Stimulated activated CD8-positive, alpha-beta memory T cell treated with anti-CD3 and anti-CD28 coated beads, Interleukin-7, amount 100 ng/mL, for 48 hours (primary cell): ENCODE data around the gene CDC42.
A peak's percentile ranks its signal among the peaks of the same experiment; 100 is the strongest.
"Not testable (repeated sequence)": the region's sequence is repeated elsewhere in the genome, so short reads cannot be mapped to it uniquely, and the experiment has no call there.

ENCODE experiments used
- DNase-seq, 2 donors: peaks; one replicate each; pipeline ENCODE4 v3.0.0-alpha.2; 2020; ENCODE audit warnings: low read depth in 1 of 2; ENCODE audit errors: extremely low read depth in 1 of 2

Gene CDC42

DNA sequence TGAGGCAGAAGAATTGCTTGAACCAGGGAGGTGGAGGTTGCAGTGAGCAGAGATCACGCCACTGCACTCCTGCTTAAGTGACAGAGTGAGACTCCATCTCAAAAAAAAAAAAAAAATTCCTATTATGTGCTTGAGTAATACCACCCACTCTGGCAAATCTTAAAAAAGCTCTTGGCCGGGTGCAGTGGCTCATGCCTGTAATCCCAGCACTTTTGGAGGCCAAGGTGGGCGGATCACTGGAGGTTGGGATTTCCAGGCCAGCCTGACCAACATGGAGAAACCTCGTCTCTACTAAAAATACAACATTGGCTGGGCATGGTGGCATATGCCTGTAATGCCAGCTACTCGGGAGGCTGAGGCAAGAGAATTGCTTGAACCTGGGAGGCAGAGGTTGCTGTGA lies 17.7 kb upstream of the CDC42 start:
- DNase-seq: not testable (repeated sequence)

DNA sequence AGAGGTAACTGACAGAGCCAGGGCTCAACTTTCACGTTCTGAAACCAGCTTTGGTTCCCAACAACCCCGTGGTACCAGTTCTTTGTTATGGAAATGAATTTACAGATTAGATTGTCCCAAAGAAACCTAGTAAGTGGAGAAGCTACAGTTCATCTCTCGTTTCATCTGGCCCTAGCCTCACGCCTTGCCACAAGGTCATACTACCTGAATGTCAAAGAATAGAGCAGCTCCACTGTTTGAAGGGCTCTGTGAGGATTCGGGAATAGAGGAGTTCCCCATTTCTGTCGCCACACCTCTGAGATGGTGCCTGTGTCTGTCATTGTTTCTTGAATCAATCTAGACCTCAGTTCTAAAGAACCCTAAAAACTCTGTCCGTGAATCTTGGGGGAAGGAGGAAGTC lies 15.0 kb upstream of the CDC42 start:
- DNase-seq: no peak

DNA sequence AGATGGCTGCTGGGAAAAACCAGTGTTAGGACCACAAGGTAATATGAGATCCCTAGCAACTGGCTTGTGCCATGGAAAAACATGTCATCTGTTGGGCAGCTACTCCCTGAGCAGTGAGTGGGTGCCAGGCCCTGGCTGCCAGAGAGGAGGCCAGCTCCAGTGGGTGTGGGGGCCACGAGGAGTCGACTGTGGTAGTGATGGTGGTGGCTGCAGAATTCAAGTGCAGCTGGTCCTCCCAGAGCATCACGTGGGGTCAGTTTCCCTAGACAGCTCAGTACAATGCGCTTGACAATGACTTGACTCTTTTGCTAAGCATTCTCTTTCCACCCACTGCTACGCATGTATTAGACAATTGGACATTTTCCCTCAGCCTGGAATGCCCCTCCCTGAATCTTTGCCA lies 14.5 kb upstream of the CDC42 start:
- no peak for DNase-seq

DNA sequence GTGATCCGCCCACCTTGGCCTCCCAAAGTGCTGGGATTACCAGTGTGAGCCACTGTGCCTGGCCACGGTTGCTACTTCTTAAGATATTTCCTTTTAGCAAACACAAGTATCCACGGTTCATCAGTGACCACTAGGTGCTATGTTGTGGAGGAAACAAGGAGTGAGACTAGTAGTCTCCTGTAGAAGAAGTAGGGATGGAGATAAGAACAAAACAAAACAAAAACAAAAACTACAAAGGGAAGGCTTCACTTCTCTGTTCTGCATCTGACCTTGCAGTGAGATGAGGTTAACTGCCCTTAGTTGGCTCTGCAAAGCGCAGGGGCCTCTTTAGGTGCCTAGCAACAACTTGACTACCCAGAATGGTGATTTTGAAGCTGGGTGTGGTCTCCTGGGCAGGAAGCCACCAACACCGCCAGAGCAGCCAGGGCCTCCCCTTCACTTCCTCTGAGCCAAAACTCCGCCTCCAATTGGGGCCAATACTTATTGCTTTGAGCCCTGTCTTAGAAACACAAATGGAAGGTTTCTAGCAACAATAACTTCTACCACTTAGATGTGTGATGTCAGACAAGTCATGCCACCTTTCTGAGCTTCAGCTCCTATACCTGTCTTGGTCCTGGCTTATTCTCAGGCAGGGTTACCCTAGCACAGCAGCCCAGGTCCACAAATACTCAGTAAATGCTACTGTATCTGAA lies 12.8 kb upstream of the CDC42 start:
- DNase-seq: peak; percentile 67 to 86

DNA sequence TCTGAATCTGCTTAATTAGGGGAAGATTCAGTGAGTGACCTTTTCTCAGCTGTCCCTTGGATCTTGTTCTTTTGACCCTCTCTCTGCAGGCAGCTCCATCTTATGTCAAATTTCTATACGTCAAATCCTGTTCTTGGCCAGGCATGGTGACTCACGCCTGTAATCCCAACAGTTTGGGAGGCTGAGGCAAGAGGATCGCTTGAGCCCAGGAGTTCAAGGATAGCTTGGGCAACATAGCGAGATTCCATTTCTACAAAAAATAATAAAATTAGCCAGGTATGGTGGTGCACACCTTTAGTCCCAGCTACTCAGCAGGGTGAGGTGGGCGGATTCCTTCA lies 12.3 kb upstream of the CDC42 start:
- no peak for DNase-seq

DNA sequence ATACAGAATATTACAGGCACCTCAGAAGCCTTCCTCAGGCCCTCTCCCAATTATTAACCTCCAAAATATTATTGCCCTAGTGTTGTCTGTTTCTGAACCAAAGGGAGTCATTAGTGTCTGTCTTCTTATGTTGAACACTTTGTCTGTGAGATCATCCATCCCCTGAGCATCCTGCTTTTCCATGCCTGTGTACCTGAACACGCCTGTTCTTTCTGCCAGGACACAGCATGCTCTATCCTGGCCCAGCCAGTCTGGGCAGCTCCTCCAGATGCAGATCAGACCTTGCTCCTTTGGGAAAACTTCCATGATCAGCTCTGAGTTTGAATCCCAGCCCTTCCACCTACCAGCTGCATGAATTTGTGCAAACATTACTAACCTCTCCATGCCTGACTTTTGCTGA lies 11.0 kb upstream of the CDC42 start:
- no peak for DNase-seq

DNA sequence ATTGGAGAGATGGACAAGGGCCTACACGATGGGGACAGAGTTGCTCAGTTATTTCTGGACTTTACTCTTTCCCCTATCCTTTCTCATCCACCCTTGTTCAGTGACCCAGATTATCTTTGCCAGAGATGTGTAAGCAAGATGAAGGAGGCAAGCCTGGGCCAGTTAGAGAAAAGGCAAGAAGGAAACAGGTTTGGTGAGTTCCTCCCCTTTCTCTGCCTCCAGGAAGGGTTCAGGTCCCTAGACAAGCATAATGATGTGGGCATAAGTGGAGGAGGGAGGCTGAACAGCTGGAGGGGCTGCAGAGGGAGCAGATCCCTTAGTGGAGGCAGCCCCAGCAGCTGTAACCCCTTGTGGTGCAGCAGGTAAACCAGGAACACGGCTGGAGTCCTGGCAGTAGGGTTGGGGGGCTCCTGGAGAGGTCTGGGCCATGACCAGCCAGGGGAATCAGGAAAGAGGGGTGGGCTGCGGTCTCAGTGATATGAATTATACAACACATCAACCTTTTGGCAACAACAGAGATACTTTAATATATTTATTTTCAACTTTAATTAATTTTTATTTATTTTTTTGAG lies 9.2 kb upstream of the CDC42 start:
- no peak for DNase-seq

DNA sequence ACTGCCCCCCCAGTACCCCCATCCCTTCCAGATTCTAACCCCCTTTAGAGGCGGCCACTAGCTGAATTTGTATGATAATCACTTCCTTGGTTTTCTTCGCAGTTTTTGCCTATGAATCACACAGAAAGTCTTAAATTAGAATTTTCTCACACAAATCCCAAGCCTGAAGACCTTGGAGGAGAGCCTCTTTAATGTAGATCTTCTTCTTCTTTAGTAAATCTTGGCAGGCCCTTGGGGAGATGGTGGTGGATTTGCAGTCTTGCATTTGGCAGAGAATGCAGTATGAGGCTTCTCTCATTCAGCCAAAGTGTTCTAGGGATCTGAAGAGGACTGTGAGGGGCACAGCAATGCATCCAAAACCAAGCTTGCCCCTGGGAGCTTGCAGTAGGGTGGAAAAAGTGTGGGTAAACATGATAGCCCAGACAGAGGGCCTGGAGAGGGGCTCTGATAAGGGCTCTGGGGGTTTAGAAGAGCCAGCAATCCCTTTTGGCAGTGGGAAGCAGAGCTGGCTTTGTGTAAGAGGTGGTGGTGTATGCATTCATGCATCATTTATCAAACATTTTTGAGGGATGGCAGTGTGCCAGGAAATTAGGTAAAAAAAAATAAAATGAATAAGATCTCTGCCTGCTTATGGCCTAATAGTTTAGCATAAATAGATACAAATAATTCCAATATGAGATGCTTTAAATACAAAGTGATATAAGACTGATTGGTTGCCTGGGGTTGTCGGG lies 7.7 kb upstream of the CDC42 start:
- DNase-seq: no peak

DNA sequence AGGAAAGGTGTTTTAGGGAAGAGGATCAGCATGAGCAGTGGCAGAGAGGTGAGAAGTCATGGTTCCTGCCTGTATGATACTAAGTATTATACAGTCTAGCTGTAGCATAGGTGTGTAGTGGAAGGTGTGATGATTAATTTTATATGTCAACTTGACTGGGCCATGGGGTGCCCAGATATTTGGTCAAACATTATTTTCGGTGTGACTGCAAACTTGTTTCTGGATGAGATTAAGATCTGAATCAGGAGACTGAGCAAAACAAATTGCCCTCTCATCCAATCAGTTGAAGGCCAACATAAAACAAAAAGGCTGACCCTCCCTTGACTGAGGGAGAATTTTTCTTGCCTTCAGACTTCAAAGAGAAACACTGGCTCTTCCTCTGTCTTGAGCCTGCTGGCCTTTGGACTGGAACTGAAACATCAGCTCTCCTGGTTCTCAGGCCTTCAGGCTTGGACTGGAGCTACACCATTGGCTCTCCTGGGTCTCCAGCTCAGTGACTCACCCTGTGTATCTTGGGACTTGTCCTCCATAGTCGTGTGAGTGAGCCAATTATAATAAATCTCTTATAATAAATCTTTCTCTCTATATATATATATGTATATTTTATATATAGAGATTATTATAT lies 6.8 kb upstream of the CDC42 start:
- DNase-seq: no peak

DNA sequence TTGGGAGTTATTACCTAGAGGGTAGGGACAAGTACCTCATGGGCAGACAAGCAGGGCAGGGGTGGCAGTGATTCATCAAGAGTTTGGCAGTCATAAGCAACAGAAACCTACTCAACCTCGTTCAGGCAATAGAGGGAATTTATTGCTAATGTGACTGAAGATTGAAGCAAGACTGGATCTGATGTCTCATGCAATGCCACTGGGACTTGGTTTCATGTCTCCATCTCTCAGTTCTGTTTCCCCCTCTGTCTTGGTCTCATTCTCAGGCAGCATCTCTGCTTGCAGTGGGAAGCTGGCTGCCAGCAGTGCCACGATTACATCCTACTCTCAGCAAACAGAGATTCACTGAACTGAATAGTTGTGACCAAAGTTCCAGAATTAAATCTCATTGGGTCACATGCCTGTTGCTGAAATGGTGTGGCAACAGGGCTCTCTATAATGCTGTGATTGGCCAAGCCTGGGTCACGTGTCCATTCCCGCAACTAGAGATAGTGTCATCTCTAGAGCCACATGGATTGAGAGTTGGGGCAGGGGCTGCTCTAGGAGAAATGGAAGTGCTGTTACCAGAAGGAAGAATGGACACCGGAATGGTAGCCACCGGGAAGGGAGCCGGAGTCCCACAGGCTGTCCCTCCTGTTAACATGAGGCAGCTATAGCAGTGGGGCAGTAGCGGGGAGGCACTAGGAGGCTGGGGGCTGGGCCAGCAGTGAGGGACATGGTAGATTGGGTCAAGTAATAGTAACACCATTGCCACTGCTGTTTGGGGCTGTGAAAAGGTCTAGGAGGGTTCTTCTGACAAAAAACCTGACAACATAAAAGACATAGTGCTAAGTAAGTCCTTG lies 3.9 kb upstream of the CDC42 start:
- peak in 1 of 2 donors; percentile 51 for DNase-seq

DNA sequence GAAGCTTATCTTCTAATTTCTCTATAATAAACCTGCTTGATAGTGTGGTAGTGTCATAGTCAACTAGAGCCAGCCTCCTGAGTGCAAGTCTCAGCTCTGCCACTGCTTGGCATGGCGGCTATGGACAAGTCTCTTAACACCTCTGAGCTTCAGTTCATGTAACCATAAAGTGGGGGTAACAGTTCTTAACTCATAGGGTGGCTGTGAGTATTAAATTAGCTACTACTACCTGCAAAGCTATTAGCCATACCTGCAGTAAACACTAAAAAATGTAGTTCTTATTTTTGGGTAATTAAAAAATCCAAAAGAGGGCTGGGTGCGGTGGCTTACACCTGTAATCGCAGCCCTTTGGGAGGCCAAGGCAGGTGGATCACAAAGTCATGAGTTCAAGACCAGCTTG lies 2.2 kb upstream of the CDC42 start:
- no peak for DNase-seq

DNA sequence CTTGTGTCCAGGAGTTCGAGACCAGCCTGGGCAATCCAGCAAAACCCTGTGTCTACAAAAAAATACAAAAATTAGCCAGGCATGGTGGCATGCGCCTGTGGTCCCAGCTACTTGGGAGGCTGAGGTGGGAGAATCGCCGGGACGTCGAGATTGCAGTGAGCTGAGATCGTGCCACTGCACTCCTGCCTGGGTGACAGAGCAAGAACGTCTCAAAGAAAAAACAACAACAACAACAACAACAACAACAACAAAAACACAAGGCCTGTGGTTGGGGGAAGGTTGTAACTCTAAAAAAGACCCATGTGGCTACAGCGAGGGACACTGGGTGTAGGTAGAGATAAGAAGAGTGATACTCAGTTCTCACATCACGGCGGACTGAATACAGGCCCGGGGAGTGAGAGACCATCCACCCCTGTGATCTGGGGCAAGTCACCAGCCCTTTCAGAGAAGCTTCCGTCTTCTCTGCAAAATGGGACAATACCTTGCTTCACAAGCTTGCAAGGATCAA lies 848 bp upstream of the CDC42 start:
- DNase-seq: no peak

DNA sequence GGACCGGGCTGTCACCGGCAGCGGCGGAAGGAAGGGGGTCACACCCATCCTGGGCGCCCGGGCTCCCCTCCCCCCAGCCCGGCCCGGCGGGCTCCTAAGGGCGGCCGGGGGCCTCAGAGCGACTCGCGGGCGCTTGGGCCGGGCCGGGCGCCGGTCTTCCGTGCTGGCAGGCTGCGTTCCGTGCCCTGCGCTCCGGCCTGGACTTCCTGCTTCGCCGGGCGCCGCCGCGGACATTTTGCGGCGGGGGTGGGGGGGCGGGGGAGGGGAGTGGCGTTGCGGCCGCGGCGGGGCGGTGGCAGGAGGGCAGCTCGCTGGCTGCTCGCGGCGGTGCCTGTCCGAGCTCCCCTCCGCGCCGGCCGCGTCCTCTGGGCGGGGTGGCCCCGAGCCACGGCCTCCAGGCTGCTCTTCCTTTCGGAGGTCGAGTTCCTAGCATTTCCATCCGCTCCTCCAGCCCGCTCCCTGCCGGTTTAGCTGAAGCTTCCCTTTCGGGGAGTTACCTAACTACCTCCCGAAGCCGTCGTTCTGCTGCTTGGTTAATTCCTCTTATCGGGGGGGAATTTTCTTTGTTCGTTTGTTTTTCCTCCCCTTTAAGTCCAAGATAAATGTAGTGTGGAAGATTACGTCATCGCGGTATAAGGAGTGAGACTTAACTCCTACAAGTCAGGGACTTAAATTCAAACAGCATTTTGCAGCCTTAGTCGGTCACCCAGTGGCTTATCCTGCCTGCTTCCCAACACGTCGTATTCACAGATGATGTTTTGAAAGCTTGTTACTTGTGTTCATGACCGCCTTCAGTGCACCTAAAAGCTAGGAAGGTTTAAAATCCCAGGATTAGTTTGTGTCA lies 730 bp downstream of the CDC42 start:
- DNase-seq: no peak

DNA sequence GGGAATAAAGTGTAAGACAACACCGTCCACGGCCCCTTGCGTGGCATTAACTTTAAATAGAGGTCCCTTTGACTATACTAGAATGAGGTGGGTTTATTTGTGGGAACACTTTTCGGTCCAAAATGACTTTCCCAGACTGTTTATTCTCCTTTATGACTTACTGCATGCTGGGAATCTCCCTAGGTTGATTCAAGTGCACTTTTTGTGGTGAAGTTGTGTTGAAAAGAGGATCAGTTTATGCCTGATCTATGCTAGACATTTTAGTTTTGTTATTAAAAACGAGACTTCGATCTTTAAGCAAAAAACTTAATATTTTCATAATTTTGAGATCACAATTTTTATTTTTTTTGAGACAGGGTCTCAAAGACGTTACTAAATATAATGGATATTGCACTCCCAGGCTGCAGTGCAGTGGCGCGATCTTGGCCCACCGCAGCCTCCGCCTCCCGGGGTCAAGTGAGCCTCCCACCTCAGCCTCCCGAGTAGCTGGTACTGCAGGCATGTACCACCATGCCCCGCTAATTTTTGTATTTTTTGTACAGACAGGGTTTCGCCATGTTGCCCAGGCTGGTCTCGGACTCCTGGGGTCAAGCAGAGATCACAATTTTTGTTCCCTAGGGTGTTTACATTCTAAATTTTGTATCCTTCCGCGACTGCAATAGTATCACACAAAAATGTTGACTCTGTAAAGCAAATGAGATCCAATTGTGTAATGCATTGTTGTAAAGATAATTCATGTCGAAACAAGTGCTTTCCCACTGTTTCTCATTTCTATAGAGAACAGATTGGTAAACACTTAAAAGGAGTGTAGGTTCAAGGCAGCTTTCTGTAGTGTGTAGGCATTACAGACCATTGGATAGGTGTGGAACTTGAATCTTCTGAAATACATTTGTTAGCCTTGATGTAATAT lies 1.6 kb downstream of the CDC42 start:
- DNase-seq: no peak

DNA sequence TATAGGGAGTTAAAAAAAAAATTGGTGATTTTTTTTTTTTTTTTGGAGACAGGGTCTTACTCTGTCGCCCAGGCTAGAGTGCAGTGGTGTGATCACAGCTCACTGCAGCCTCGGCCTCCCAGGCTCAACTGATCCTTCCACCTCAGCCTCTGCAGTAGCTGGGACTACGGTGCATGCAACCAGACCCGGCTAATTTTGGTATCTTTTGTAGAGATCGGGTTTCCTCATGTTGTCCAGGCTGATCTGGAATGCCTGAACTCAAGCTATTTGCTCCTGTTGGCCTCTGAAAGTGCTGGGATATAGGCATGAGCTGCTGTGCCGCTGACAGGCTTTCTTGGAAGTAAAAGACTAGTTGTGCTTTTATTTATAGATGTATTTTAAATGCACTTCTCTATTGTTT lies 3.0 kb downstream of the CDC42 start:
- DNase-seq: no peak

DNA sequence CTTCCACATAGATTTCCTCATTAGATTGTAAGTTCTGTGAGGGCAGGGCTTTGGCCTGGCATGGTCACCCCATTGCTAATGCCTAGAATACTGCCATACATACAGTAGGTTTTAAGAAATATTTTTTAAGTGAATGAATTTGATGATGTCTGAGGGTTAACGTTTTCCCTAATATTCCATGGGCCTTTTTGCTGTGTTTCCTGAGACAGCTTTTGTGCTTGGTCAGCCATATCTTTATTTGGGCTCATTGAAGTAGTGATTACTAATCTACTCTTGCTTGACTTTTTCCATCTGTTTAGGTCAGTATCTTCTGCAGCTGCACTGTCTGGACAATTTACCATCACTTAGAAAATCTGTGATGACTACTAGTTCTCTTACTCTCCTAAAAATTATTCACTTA lies 3.5 kb downstream of the CDC42 start:
- no peak for DNase-seq

DNA sequence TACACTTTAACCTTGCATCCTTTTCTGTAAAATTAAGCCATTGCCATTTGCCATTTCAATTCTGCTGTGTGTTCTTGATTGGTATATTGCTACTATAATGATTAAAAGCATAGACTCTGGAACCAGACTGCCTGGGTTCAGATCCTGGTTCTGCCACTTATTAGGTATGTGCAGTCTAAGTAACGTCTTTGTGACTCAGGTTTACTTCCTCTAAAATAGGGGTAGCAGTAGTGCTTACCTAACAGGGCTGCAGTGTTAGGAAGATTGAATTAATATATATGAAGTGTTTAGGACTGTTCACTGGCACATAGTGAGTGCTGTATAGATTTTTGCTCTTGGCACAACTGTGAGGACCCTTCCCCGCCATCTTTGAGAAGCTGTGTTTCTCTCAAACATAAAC lies 4.4 kb downstream of the CDC42 start:
- no peak for DNase-seq

DNA sequence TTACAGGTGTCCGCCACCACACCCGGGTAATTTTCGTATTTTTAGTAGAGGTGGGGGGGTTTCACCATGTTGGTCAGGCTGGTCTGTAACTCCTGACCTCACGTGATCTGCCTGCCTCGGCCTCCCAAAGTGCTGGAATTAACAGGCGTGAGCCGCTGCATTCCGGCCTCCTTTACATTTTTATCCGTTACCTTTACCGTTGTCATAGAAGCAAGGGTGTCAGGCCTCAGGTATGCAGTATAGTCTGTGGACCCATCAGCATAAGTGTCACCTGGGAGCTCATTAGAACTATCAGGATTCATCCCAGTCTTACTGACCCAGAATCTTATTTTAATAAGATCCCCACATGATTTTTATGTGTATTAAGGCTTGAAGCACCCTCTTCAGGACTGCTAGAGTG lies 5.4 kb downstream of the CDC42 start:
- DNase-seq: no peak
